ENCODE results near the gene IL24.

The IL24 gene

DNA sequence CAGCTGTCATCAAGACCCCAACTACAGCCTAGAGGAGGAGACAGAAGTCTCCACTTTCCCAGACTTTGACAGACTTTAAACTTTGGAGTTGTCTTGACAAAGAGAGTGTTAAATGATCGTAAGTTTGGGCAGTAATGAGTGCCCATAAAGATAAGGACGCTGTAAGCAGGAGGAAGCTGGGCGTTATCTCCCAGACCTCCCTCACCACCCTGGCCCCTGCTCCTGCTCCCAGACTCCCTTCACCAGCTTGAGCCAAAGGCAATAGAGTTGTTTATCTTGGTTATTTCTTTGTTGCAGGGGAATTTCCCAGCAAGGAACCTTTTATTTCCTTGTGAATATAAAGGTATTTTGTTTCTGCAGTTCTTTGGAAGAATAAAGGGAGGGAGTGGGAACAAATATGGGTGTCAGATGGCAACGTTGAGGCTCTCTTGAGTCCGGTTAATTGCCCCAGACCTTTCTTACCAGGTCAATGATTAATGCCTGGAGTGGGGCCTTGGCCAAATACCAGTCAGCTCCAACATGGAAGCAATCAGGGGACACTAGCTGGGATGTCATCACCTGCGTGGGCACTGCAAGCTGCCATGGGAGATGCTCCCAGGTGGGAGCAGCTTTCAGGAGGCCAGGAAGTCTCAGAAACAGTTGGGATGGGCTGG lies 44.6 kb downstream of the IL24 start:
- Histone ChIP-seq H3K27me3 (ENCODE audit: insufficient read depth, low read length, poor library complexity) (no peaks in the 10 kb centered on the region), H4K20me1 (ENCODE audit: insufficient read depth, low read length) (no peaks in the 10 kb centered on the region), H3K4me3 (ENCODE audit: low read depth in 1 of 2, low read length in 2 of 2) (no peak overlapping the region), H3K4me2 (ENCODE audit: insufficient read depth, low read length) (no peak overlapping the region), H3K36me3 (ENCODE audit: insufficient read depth, low read length) (no peaks in the 10 kb centered on the region), H3K9ac (ENCODE audit: low read depth, low read length) (no peak overlapping the region), H3K27ac (ENCODE audit: low read length) (no peak overlapping the region), H3K9me3 (ENCODE audit: insufficient read depth, low read length, severe bottlenecking) (no peaks in the 10 kb centered on the region), H2AFZ (ENCODE audit: low read depth, low read length) (no peak overlapping the region), H3K4me1 (ENCODE audit: insufficient read depth, low read length) (no peaks in the 10 kb centered on the region), H3K79me2 (ENCODE audit: insufficient read depth, low read length) (no peaks in the 10 kb centered on the region)
- DNase-seq = no peak
- no peak for ATAC-seq (ENCODE audit: insufficient read depth, low read depth)
- no peak for TF ChIP-seq CTCF (IDR thresholded peaks at IDR 0.05; ENCODE audit: borderline replicate concordance, extremely low read depth, low read length, poor library complexity, severe bottlenecking)
- TF ChIP-seq EZH2 (IDR thresholded peaks at IDR 0.05; ENCODE audit: borderline replicate concordance, low read depth, low read length, severe bottlenecking) = no peak

DNA sequence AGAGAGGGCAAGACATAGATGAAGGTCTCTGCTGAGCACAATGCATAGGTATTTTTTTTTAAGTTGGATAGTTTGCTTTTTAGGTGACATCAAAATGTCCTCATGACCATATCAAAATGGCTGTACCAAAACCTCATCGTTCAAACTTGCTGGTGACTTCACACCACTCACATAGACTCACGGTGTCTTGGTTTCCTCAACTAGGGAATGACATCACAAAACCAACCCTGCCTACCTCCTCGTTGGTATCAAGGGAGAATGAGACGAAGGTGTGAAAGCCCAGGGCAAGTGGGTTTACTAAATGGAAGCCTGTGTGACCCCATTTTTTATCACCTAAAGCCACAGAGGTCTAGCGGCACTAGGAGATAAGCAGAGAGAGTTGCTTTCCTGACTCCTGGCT lies 47.5 kb downstream of the IL24 start:
- Histone ChIP-seq H3K79me2 (ENCODE audit: insufficient read depth, low read length) (no peaks in the 10 kb centered on the region), H4K20me1 (ENCODE audit: insufficient read depth, low read length) (no peaks in the 10 kb centered on the region), H3K36me3 (ENCODE audit: insufficient read depth, low read length) (no peaks in the 10 kb centered on the region), H3K4me1 (ENCODE audit: insufficient read depth, low read length) (no peaks in the 10 kb centered on the region), H3K27me3 (ENCODE audit: insufficient read depth, low read length, poor library complexity) (no peaks in the 10 kb centered on the region), H3K4me3 (ENCODE audit: low read depth in 1 of 2, low read length in 2 of 2) (no peak overlapping the region), H3K9ac (ENCODE audit: low read depth, low read length) (no peak overlapping the region), H2AFZ (ENCODE audit: low read depth, low read length) (no peak overlapping the region), H3K4me2 (ENCODE audit: insufficient read depth, low read length) (no peak overlapping the region), H3K27ac (ENCODE audit: low read length) (no peak overlapping the region), H3K9me3 (ENCODE audit: insufficient read depth, low read length, severe bottlenecking) (no peaks in the 10 kb centered on the region)
- DNase-seq = no peak
- TF ChIP-seq CTCF (IDR thresholded peaks at IDR 0.05; ENCODE audit: borderline replicate concordance, extremely low read depth, low read length, poor library complexity, severe bottlenecking) = no peak
- TF ChIP-seq EZH2 (IDR thresholded peaks at IDR 0.05; ENCODE audit: borderline replicate concordance, low read depth, low read length, severe bottlenecking) = no peak
- ATAC-seq (ENCODE audit: insufficient read depth, low read depth) = no peak

DNA sequence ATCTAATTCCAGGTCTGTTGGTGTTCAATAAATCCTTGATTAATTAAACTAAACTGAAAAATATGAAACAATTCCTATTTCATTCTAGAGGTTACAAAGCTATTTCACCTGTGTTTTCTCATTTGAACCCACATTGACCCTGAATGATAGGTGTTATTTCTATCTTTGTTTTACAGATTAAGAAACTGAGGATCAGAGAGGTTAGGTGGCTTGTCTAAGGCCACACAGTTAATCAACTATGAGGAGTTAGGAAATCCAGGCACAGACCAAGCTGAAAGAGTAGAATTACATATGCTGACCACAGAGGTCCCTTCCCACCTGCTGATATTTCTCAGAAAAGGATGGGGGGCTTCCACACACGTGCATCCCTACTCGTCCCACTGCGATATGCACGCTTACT lies 48.5 kb downstream of the IL24 start:
- H3K79me2 ChIP-seq (ENCODE audit: insufficient read depth, low read length) = no peaks in the 10 kb centered on the region
- no peak overlapping the region for H3K4me2 ChIP-seq (ENCODE audit: insufficient read depth, low read length)
- TF ChIP-seq CTCF (IDR thresholded peaks at IDR 0.05; ENCODE audit: borderline replicate concordance, extremely low read depth, low read length, poor library complexity, severe bottlenecking) = no peak
- TF ChIP-seq EZH2 (IDR thresholded peaks at IDR 0.05; ENCODE audit: borderline replicate concordance, low read depth, low read length, severe bottlenecking) = no peak
- DNase-seq (no peak), ATAC-seq (ENCODE audit: insufficient read depth, low read depth) (no peak)
- H3K9ac ChIP-seq (ENCODE audit: low read depth, low read length) = no peak overlapping the region
- no peaks in the 10 kb centered on the region for H3K27me3 ChIP-seq (ENCODE audit: insufficient read depth, low read length, poor library complexity)
- no peaks in the 10 kb centered on the region for H3K36me3 ChIP-seq (ENCODE audit: insufficient read depth, low read length)
- no peaks in the 10 kb centered on the region for H3K4me1 ChIP-seq (ENCODE audit: insufficient read depth, low read length)
- H3K4me3 ChIP-seq (ENCODE audit: low read depth in 1 of 2, low read length in 2 of 2) = no peak overlapping the region
- no peak overlapping the region for H3K27ac ChIP-seq (ENCODE audit: low read length)
- no peaks in the 10 kb centered on the region for H3K9me3 ChIP-seq (ENCODE audit: insufficient read depth, low read length, severe bottlenecking)
- H2AFZ ChIP-seq (ENCODE audit: low read depth, low read length) = no peak overlapping the region
- H4K20me1 ChIP-seq (ENCODE audit: insufficient read depth, low read length) = no peaks in the 10 kb centered on the region
